H1 (cell line): ENCODE results near the gene CPA3. TPM values are rescaled to one million over a fixed set of nuclear protein-coding genes. Genes with fewer than 3 reads are reported as not detected.

Source experiments
- CTCF ChIA-PET: fragments of 300-600 bp; sonication (Branson Sonifier 250); formaldehyde crosslinking; loops from one replicate; lab custom pipeline; 2021; ENCODE audit not compliant: partially characterized antibody; lab: Charles Lee
- POLR2A ChIA-PET: fragments of 300-600 bp; sonication (Branson Sonifier 250); formaldehyde crosslinking; loops from one replicate; lab custom pipeline; 2021; ENCODE audit warnings: inconsistent platforms; ENCODE audit not compliant: partially characterized antibody; lab: Charles Lee
- DNase-seq, 2 experiments: peaks; one replicate each; pipeline versions ENCODE4 v3.0.0 to v3.0.0-alpha.2; 2010 to 2022; ENCODE audit warnings: low spot score in 2 of 2, low read depth in 1 of 2, mixed read lengths in 1 of 2
- FAIRE-seq: peaks from 2 replicates; lab custom pipeline; 2011; peaks lifted over from hg19 to GRCh38; lab: Jason Lieb, UNC
- H2AFZ ChIP-seq: 2 replicates; pipeline ENCODE4 v1.8.1; 2012; ENCODE audit warnings: low read length, inconsistent platforms
- H2AK5ac ChIP-seq: 2 replicates; pipeline ENCODE4 v1.6.1; 2013; ENCODE audit warnings: low read depth, low read length
- H2BK120ac ChIP-seq: replicated peaks from 2 replicates; pipeline ENCODE3; 2013; ENCODE audit warnings: low read depth, low read length, inconsistent platforms
- H2BK12ac ChIP-seq: 2 replicates; pipeline ENCODE4 v1.6.1; 2013; ENCODE audit warnings: low read depth, low read length
- H2BK15ac ChIP-seq: 2 replicates; pipeline ENCODE4 v1.6.1; 2013; ENCODE audit warnings: low read length
- H2BK20ac ChIP-seq: 2 replicates; pipeline ENCODE4 v1.6.1; 2013; ENCODE audit warnings: low read length
- H2BK5ac ChIP-seq: 2 replicates; pipeline ENCODE4 v1.6.1; 2013; ENCODE audit warnings: low read depth, low read length
- H3K14ac ChIP-seq: 2 replicates; pipeline ENCODE4 v1.6.1; 2013; ENCODE audit warnings: inconsistent platforms; ENCODE audit not compliant: insufficient read length
- H3K18ac ChIP-seq: 2 replicates; pipeline ENCODE4 v1.6.1; 2013; ENCODE audit warnings: low read length; ENCODE audit errors: extremely low read depth
- H3K23ac ChIP-seq: 2 replicates; pipeline ENCODE4 v1.6.1; 2013; ENCODE audit warnings: inconsistent platforms; ENCODE audit not compliant: insufficient read length
- H3K23me2 ChIP-seq: 2 replicates; pipeline ENCODE4 v1.6.1; 2013; ENCODE audit warnings: low read depth, low read length
- H3K27ac ChIP-seq: 2 replicates; pipeline ENCODE4 v1.6.1; 2011; ENCODE audit warnings: low read depth, low read length, inconsistent platforms
- H3K27me3 ChIP-seq, 4 experiments: replicated peaks in 1 of 4; 1 replicate in 1 of 4; 2 replicates in 3 of 4; pipeline versions ENCODE4 v1.6.1 to v1.8.1; 2011 to 2013; ENCODE audit warnings: low read length in 3 of 4, mild to moderate bottlenecking in 3 of 4, inconsistent platforms in 2 of 4, mixed read lengths in 2 of 4, moderate library complexity in 1 of 4; ENCODE audit not compliant: control insufficient read depth in 3 of 4, insufficient read depth in 3 of 4; ENCODE audit errors: extremely low read depth in 1 of 4
- H3K36me3 ChIP-seq, 4 experiments: 2 replicates each; pipeline versions ENCODE4 v1.6.1 to v1.8.1; 2011 to 2013; ENCODE audit warnings: mild to moderate bottlenecking in 4 of 4, low read length in 3 of 4, moderate library complexity in 2 of 4, control low read depth in 1 of 4, inconsistent platforms in 1 of 4; ENCODE audit not compliant: insufficient read depth in 4 of 4, control insufficient read depth in 2 of 4
- H3K4ac ChIP-seq: replicated peaks from 2 replicates; pipeline ENCODE3; 2013; ENCODE audit warnings: low read length, low read depth, mixed read lengths, inconsistent platforms; ENCODE audit not compliant: insufficient read length
- H3K4me1 ChIP-seq, 4 experiments: replicated peaks in 1 of 4; 1 replicate in 1 of 4; 2 replicates in 3 of 4; pipeline versions ENCODE4 v1.6.1 to v1.8.1; 2011 to 2013; ENCODE audit warnings: low read length in 3 of 4, inconsistent platforms in 2 of 4, mixed read lengths in 1 of 4; ENCODE audit not compliant: insufficient read depth in 4 of 4, control insufficient read depth in 3 of 4
- H3K4me2 ChIP-seq, 2 experiments: 2 replicates each; pipeline versions ENCODE4 v1.6.1 to v1.8.1; 2011 to 2013; ENCODE audit warnings: low read depth in 2 of 2, low read length in 2 of 2, control low read depth in 1 of 2, inconsistent platforms in 1 of 2, mild to moderate bottlenecking in 1 of 2; ENCODE audit not compliant: insufficient read depth in 1 of 2
- H3K4me3 ChIP-seq, 4 experiments: fragments of 200-600, 300-600 bp in 1 of 4; sonication (generic), shearing (Covaris generic), sonication (Bioruptor Twin) in 1 of 4; 2 replicates each; pipeline versions ENCODE4 v1.5.1 to v1.8.1; 2011 to 2016; ENCODE audit warnings: low read length in 4 of 4, low read depth in 3 of 4, control low read depth in 2 of 4, inconsistent platforms in 2 of 4, mild to moderate bottlenecking in 2 of 4, mixed read lengths in 1 of 4, moderate library complexity in 1 of 4; ENCODE audit not compliant: insufficient read depth in 2 of 4; ENCODE audit errors: extremely low read depth in 1 of 4
- H3K56ac ChIP-seq: replicated peaks from 2 replicates; pipeline ENCODE3; 2013; ENCODE audit warnings: low read depth, mild to moderate bottlenecking, mixed read lengths, low read length, inconsistent platforms; ENCODE audit not compliant: insufficient read length
- H3K79me1 ChIP-seq: 2 replicates; pipeline ENCODE4 v1.6.1; 2013; ENCODE audit warnings: low read depth, low read length, control low read depth
- H3K79me2 ChIP-seq, 2 experiments: 2 replicates each; pipeline versions ENCODE4 v1.6.1 to v1.8.1; 2012 to 2013; ENCODE audit warnings: low read length in 2 of 2, mild to moderate bottlenecking in 2 of 2, inconsistent platforms in 1 of 2; ENCODE audit not compliant: insufficient read depth in 2 of 2, control insufficient read depth in 1 of 2
- H3K9ac ChIP-seq, 4 experiments: replicated peaks in 1 of 4; 1 replicate in 1 of 4; 2 replicates in 3 of 4; pipeline versions ENCODE4 v1.6.1 to v1.8.1; 2011 to 2013; ENCODE audit warnings: low read depth in 3 of 4, low read length in 3 of 4, control low read depth in 2 of 4, mild to moderate bottlenecking in 2 of 4, moderate library complexity in 2 of 4, inconsistent platforms in 1 of 4; ENCODE audit errors: extremely low read depth in 1 of 4
- H3K9me3 ChIP-seq, 2 experiments: 2 replicates each; pipeline versions ENCODE4 v1.6.1 to v1.8.1; 2012 to 2013; ENCODE audit warnings: mild to moderate bottlenecking in 2 of 2, moderate library complexity in 2 of 2, control low read depth in 1 of 2, inconsistent platforms in 1 of 2, low read depth in 1 of 2, low read length in 1 of 2, mixed read lengths in 1 of 2; ENCODE audit not compliant: insufficient read depth in 2 of 2
- H4K20me1 ChIP-seq, 2 experiments: replicated peaks in 1 of 2; 2 replicates each; pipeline versions ENCODE3 to v1.8.1; 2011 to 2013; ENCODE audit warnings: inconsistent platforms in 2 of 2, low read length in 2 of 2, mild to moderate bottlenecking in 1 of 2; ENCODE audit not compliant: insufficient read depth in 2 of 2, control insufficient read depth in 1 of 2
- H4K5ac ChIP-seq: 2 replicates; pipeline ENCODE4 v1.6.1; 2013; ENCODE audit warnings: low read length, low read depth, mixed read lengths, inconsistent platforms; ENCODE audit not compliant: insufficient read length
- H4K8ac ChIP-seq: 2 replicates; pipeline ENCODE4 v1.8.0; 2013; ENCODE audit warnings: mild to moderate bottlenecking, moderate library complexity, low read length, inconsistent platforms; ENCODE audit not compliant: insufficient read depth; ENCODE audit errors: extremely low read depth
- H4K91ac ChIP-seq: replicated peaks from 2 replicates; pipeline ENCODE3; 2013; ENCODE audit warnings: low read length, mixed read lengths, inconsistent platforms; ENCODE audit not compliant: insufficient read length
- ATF3 ChIP-seq: IDR thresholded peaks from 2 replicates; pipeline ENCODE4 v1.6.1; 2011; ENCODE audit warnings: low read depth, mild to moderate bottlenecking, low read length; ENCODE audit not compliant: insufficient read depth
- CTBP2 ChIP-seq: IDR thresholded peaks from 2 replicates; pipeline ENCODE4 v1.7.0; 2011; ENCODE audit warnings: borderline replicate concordance, mild to moderate bottlenecking, moderate library complexity, mixed read lengths, low read length; ENCODE audit not compliant: insufficient read depth, insufficient read length
- GTF2F1 ChIP-seq: IDR thresholded peaks from 2 replicates; pipeline ENCODE4 v1.6.1; 2012; ENCODE audit warnings: low read depth, low read length, improper control_type of control experiment, borderline replicate concordance
- POU5F1 ChIP-seq: IDR thresholded peaks from 2 replicates; pipeline ENCODE4 v1.6.1; 2011; ENCODE audit warnings: low read depth, mild to moderate bottlenecking, low read length, moderate library complexity
- TAF7 ChIP-seq: optimal IDR thresholded peaks from 2 replicates; pipeline ENCODE3; 2011; ENCODE audit warnings: low read depth, mild to moderate bottlenecking, inconsistent platforms, low read length, moderate library complexity, borderline replicate concordance
- WGBS, 2 experiments: shearing (Covaris generic) in 1 of 2; methylation state at CpG; one replicate each; pipeline versions ENCODE4 v1.1.6 to v1.1.7; 2013 to 2015; ENCODE audit warnings: low lambda C conversion rate in 2 of 2, mixed read lengths in 2 of 2, inconsistent platforms in 1 of 2, low coverage in 1 of 2, missing lambda C conversion rate in 1 of 2; ENCODE audit not compliant: insufficient replicate concordance in 2 of 2, insufficient coverage in 1 of 2, insufficient read length in 1 of 2; ENCODE audit errors: extremely low coverage in 1 of 2, missing lambda C conversion rate in 1 of 2; 5-methylcytosine and 5-hydroxymethylcytosine counted together
- polyA plus RNA-seq, 7 experiments: library from polyadenylated mRNA; depleted of rRNA in 3 of 7; stranded (reverse) in 5 of 7; unstranded in 2 of 7; fragments of >200 nt in 5 of 7; fragments of 200-250 nt in 2 of 7; gene quantifications; 1 replicate in 5 of 7; 2 replicates in 1 of 7; 4 replicates in 1 of 7; pipeline versions ENCODE4 v1.2.1 to v1.2.3, GENCODE V29; 2011 to 2013; ENCODE audit warnings: missing spikeins in 2 of 7, mixed read lengths in 2 of 7
- total RNA-seq: library from RNA; stranded (reverse); fragmentation: NEBNext Ultra II Directional; extraction: Animal tissue kit (Norgen Biotek cat#: 25700); gene quantifications from 2 replicates; pipeline ENCODE4 v1.2.1, GENCODE V29; 2021

Gene CPA3
- total and polyA plus RNA-seq, 2 of the 8 experiments (the other 6 are each of a cell fraction or from before 2014, with no cell fraction given), result not detected

GRCh38 chr3:148853076-148853475, 12.0 kb upstream of the CPA3 start:
- Histone ChIP-seq H3K79me1 (no peaks in the 10 kb centered on the region), H2BK12ac (no peak overlapping the region), H3K4me2 (no peak overlapping the region), H3K27ac (no peak overlapping the region), H2BK5ac (no peak overlapping the region), H3K18ac (no peak overlapping the region), H4K8ac (no peak overlapping the region), H3K4ac (no peak overlapping the region), H2BK20ac (no peak overlapping the region), H2BK15ac (no peak overlapping the region), H4K20me1 (no peaks in the 10 kb centered on the region), H3K9me3 (no peaks in the 10 kb centered on the region), H3K14ac (no peak overlapping the region), H3K27me3 (no peaks in the 10 kb centered on the region), H3K79me2 (no peaks in the 10 kb centered on the region), H3K4me3 (no peak overlapping the region), H3K56ac (no peak overlapping the region), H2BK120ac (no peak overlapping the region), H3K36me3 (no peaks in the 10 kb centered on the region), H4K5ac (no peak overlapping the region), H4K91ac (no peak overlapping the region), H3K23ac (no peak overlapping the region), H3K23me2 (no peaks in the 10 kb centered on the region), H3K4me1 (no peaks in the 10 kb centered on the region), H3K9ac (no peak overlapping the region), H2AFZ (no peak overlapping the region), H2AK5ac (no peak overlapping the region)
- ChIA-PET CTCF (interaction anchor here (0.8 to 2.5 kb wide), 6 partner anchors 10 to 126 kb away, joined by 3 to 23 read pairs (median 3); no protein-coding TSS in a partner anchor), POLR2A (no interaction called here)
- WGBS, 2 experiments, result 84% methylated on average over 2 of the region's 2 CpGs; no CpG with 5 or more reads in 1 of the 2 experiments
- FAIRE-seq (no peak), DNase-seq (no peak)
- no peak for TF ChIP-seq POU5F1
- TF ChIP-seq TAF7, result no peak
- TF ChIP-seq ATF3, result no peak
- TF ChIP-seq CTBP2, result no peak
- no peak for TF ChIP-seq GTF2F1
